DMS53 treated with DMSO at 0.1 percent for 48 hours (cell line): ENCODE measurements around the gene MAGI1.

Experiments used
- DNase-seq: peaks from one replicate; lab custom pipeline; 2025; ENCODE audit not compliant: unreplicated experiment; lab: John Stamatoyannopoulos, UW

MAGI1 gene

DNA sequence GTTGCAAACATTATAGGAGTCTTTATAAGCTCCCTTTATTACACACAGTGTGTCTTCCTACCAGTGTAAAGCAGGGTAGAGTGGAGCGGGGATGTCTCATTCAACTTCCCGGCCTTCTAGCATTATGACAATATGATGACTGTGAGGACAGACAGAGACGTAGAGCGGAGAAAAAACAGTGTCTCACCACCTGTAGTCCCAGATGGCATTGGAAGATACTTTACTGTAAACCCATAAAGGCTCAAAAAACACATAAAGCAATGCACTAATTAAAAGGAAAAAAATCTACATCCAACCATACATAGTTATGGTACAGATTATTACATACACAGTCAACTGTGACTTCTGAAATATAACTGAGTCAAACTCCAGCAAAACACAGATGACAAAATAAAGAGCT lies 383.7 kb downstream of the MAGI1 start:
- no peak for DNase-seq

DNA sequence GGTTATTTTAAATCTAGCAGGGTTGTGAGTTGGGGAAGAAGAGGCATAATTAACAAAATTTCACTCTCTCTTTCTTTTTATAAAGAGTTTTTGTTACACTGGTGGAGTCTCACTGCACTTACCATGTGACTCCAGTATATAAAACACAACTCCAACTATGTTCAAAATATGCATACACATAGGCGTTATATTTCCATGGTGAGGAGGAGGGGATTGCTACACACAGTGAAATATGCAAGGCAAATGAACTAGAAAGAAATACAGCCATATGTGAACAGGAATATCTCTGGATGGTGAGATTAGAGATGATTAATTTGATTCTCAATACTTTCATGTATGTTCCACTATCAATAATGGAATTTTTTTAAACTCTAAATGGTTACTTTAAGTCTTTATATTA lies 385.0 kb downstream of the MAGI1 start:
- DNase-seq: no peak

DNA sequence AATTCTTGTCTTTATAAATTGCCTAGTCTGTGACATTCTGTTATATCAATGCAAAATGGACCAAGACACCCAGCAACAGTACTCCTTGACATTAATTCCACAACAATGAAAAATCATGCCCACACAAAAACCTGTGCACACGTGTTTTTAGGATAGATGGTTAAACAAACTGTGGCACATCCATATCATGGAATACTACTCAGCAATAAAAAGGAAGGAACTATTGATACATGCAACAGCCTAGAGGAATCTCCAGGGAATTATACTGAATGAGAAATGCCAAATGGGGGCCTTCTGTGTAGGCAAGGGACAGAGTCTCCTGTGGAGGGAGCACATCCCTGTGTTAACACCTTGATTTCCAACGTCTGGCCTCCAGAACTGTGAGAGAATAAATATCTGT lies 388.5 kb downstream of the MAGI1 start:
- no peak for DNase-seq

DNA sequence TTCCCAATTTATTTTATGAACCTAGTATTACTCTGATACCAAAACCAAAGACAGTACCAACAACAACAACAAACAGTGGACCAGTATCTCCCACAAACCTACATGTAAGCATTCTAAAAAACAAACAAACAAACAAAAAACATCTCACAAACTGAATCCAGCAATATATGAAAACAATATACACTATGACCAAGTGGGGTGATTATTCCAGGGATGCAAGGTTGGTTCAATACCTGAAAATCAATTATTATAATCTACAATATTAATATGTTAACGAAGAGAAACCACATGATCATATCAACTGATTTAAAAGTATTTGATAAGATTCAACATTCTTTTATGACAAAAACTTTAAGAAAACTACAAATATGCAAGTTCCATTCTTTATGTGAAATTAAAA lies 391.3 kb downstream of the MAGI1 start:
- no peak for DNase-seq

DNA sequence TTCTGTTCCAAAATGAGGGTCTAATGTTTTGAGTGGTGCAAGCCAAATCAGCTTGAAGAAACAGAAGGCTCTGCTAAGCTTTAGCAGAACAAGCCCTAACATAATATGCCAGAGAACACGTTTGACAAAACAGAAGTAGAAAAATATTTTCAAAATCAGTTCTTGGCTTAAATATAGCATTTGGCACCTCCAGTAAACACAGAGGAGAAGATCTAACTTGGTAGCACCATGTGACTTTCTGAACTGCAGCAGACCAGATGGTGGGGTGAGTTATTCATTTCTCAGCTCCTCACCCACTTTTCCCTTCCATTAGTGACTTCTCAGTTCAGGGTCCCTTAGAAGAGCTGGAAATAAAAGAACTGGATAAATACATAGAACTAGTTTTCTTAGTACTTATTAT lies 395.8 kb downstream of the MAGI1 start:
- DNase-seq: no peak

DNA sequence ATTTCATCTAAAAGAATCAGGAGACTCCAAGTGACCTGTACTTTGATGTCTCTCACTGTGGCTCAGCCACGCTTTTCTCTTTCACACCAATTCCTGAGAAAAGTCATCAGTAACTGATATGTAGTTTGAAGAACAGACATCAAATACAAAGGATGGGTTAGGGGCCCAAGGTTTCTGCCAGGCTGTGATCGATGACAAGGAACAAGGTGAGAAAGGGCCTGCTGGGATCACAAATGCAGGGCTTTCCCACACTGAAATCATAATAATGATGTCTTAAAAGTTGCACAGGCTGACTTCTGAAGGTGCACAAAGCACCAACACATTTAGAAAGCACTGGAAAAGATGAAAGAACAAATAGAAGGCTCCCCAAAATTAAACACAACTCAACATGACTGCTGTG lies 396.9 kb downstream of the MAGI1 start:
- DNase-seq: no peak

DNA sequence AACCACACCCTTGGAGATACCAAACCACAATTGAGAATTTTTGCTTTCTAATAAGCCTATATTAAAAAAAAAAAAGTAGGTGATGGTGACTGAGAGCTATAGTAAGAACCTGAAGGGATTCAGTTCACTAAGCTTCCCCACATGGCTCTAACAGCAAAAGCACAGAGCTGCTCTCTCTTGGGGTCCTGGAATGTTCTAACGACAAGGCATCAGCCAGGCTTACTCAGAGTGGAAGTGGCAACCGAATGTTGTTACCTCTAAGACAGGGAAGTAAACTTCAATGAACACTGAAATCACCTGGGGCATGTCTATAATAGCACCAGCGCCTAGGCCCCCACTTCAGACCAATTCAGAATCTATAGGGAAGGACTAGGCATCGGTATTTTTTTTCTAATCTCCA lies 397.7 kb downstream of the MAGI1 start:
- no peak for DNase-seq

DNA sequence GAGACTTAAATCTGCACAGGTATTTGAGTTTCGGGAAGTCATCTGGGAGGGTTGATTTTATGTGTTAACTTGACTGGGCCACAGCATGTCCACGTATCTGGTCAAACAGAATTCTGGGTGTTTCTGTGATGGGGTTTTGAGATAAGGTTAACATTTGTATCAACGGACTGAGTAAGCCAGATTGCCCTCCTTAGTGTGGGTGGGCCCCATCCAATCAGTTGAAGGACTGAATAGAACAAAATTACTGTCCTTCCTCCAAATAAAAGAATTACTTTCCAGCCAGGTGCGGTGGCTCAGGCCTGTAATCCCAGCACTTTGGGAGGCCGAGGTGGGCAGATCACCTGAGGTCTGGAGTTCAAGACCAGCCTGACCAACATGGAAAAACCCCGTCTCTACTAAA lies 399.3 kb downstream of the MAGI1 start:
- no peak for DNase-seq

DNA sequence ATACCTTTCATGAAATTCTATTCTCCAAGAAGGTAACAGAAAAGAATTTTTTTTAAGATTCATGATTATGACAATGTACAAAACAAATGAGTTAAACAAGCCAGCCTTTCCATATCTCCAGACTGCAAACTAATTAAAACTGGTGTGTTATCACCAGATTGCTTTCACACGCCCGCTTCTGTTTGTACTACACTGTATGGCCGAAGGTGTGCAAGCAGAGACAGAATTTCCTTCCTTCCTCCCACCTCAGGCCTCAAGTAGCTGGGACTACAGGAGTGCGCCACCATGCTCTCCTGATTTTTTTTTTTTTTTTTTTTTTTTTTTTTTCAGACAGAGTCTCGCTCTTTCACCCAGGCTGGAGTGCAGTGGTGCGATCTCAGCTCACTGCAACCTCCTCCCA lies 400.4 kb downstream of the MAGI1 start:
- DNase-seq: no peak

DNA sequence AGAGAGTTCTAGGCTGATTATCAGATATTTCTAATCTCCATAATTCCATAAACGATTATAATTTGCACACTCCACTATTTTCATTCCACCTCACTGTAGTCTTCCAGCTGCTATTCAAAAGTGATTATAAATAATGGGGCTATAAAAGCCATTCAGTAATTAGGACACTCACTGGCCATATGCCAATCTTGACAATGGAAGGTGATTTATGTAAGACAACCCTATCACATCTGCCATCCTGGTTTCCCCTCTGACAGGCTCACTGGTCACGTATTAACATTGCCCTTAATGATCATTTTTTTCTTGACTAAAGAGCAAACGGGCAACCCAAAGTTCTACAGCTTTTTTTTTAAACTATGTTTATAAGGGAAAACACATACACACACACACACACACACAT lies 402.4 kb downstream of the MAGI1 start:
- DNase-seq: no peak

DNA sequence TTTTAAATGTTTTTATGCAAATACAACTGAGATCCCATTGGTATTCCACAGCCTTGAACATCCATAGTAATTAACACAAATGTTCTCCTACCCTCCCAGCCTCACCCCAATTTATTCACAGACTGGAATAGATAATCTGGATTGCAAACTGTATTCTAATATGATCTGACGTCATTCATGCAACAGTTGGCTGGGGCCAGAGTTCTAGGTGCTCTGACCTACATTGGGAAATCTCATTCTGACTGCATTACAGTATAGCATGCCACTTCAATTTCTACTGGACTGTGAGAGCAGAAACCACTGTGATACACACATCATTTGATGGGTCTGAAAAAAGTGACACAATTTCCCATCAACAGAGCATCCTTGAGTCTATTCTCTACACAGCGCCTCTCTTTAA lies 403.1 kb downstream of the MAGI1 start:
- no peak for DNase-seq

DNA sequence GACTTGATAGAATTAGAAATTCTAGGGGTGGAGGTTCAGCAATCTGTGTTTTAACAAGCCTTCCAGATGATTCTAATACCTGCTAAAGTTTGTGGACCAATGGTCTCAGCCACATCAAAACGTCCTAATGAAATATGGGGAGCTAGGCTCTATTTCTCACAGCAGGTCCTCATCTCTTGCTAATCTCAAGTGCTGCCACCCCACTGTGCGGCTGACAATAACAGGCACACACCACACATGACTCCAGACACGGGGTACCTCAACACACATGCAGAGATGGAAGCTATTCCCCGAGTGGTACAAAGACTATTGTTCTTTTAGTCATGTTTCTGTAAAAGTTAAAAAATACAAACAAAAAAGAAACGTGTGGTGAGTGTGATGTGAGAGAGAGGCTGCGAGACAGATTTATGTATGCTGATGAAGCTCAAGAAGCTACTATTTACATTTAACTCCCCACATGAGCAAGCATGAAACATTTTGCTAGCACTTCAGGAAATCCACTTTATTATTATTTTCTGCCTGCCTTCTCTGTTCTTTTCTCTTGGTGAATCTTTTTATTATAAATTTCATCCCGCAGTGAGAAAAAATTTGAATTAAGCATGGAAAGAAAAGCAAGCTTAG lies 405.6 kb downstream of the MAGI1 start:
- DNase-seq: no peak

DNA sequence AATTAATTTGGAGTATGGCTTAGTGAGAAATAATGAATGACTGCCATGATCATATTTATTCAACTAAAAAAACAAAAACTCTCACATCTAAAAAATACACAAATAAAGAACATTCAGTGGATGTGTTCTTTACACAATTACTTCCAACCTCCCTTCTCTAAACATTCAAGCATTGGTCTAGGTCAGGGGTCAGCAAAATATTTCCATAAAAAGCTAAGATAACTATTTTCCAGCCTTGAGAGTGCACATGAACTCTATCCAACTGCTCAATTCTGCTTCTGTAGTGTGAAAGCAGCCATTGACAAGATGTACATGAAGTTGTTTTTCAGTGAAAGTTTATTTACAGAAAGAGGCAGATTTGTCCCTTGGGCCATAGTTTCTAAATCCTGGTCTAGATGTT lies 406.3 kb downstream of the MAGI1 start:
- DNase-seq: no peak

DNA sequence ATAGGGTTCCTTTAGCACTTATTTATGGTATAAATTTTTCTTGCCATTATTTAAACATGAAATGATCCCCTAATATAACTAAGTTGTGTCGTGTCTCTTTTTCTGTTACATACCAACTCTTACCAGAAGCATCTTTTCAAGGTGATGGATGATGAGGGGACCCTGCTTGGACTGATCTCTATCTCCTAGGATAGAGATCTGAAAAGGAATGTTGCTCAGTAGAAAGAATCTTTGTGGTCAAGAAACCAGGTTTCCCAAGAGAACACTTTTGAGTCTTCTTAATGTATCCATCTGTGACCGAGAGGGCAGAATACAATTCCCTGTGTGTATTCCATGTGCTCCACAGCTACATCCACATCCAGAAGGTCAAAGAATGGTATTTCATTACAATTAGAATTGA lies 409.7 kb downstream of the MAGI1 start:
- no peak for DNase-seq

DNA sequence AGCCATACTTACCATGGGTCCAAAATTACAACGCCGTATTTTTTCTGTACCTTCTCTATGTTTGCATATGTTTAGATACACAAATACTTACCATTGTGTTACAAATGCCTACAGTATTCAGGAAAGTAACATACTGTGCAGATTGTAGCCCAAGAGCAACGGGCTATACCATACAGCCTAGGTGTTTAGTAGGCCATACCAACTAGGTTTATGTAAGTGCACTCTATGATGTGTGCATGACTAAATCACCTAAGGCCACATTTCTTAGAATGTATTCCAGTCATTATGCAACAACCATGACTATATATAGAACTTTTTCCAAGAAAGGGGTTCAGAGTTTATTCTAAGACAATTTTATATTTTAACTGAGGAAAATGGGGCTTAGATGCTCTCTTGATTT lies 411.7 kb downstream of the MAGI1 start:
- no peak for DNase-seq

DNA sequence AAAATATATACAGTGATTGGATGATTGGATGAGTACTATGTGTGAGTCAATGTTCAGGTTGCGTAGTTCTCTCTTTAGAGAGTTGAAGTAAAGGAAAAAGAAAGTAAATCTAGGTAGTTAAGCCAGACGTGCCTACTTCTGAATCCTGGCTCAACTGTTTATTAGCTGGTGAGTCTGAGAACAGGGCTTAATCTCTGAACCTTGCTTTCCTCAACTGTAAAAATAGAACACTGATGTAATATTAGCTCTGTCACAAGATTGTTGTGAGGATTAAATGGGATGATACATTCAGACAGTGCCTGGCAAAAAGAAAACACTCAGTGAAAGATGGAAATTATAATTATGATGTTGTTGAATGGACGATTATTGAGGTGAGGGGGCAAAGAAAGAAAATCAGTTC lies 413.4 kb downstream of the MAGI1 start:
- no peak for DNase-seq

DNA sequence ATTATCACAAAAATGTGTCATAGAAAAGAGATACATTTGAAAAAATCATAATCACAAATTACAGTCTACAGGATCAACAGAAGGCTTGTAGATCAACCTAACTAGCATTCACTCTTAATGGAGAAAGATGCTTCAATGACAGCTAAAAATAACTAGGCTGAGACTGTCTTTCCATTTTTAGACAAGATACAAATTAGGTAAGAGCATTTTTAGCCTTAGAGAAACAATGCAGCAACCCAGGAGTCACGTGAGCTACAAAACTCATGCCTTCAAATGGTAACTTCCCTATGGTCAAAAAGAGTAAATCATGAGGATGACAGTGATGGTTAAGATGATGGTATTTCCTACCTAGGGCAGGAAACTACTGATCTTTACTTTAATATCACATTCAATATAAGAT lies 415.4 kb downstream of the MAGI1 start:
- DNase-seq: no peak

DNA sequence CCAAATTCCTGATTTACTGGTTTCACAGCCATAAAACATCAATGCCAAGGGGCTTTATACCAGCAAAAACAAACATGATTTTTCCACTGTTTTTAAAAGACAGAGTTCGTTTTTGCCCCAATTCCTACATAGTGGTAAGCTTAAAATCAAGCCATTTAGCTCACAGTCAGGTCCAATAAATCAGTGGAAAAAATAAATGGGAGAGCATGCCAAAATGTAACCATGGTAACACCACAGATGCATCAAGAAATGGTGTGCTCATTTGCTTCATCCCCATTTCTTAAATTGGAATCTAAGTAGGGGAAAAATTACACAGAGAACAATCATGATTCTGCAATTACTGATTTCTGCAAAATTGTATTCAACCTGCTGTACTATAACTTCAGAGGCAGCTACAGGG lies 418.8 kb downstream of the MAGI1 start:
- DNase-seq: no peak

DNA sequence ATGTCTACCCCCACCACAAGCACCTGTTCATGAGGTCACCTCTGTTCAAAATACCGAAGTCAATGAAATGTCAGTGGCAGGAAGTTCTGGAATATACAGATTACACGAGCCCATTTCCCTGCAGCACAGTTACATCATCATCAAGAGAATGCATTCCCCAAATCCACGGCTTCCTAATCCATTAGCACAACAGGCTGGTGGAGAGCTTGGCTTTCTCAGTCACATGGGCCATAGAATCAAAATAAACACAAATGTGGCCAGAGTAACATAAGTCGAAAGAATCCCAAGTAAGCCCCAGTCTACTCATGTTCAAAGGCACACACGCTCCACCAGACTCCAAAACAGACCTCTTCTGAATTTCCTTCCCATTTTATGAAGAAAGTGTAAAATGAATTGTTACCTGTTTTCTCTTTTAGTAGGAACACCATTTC lies 419.3 kb downstream of the MAGI1 start:
- no peak for DNase-seq

DNA sequence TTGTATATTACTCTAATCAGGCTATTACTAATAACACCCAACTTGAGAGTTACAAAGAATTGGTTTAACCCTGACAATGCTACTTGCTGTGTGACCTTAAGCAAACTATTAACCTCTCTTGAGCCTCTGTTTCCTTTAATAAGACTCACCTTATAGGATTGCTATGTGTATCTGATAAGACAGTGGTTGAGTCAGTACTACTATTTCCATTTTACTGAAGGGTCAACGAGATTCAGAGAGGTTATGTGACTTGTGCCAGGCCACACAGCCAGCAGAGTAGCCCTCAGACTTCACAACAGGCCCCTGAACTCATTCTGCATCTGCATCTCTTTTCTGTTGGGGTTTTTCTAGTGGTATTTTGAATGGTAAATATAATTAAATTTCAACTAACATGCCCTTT lies 420.1 kb downstream of the MAGI1 start:
- DNase-seq: no peak

DNA sequence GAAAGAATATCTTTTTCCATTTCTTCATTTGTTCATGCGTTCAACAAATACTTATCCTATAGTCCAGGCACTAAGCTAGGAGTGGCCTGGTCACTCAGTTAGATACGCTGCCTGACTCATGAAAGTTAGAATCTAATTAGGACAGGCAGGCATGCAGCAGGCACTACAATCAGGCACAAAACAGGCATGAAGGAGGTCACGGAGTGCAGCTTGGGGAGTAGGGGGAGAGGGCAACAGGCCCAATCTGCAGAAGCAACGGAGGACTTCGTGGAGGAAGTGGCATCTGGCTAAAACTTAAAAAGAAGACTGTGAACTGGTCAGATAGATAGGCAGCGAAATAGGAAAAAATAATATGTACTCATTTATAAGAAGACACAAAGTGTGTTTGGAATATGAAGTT lies 420.9 kb downstream of the MAGI1 start:
- no peak for DNase-seq

DNA sequence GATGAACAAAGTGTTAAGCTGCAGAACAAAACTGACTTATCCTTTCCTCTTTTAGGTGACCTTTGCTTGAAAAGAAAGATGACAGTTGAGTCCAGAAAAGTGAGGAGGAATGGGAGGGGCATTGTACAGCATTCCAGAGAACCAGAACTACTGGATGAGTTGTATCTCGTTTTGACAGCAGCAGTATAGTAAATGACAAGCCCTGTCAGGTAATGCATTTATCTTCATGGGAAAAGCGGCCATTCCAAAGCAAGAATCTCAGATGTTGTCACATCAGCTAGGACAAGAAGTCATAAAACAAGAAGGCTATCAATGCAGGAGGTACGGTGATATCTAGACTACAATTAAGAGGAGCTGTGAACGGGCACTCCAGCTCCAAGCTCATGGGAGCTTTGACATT lies 421.5 kb downstream of the MAGI1 start:
- no peak for DNase-seq

DNA sequence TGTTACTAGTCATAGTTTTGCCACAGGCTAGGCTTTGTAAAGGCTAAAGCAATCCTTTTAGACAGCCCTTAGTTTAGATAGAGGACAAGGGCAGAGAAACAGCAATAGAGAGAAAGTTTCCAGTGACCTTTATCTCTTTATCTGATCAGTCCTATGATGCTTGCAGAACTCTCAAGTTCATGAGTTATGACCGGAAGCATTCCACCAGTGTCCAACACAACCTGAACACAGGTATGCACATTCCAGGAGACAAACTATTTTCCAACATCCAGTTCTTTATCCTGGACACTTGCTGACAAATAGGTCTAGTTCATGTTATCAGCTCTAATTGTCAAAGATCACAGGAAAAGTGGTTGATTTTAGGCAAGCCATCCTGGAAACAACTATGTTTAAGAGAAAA lies 422.2 kb downstream of the MAGI1 start:
- no peak for DNase-seq

DNA sequence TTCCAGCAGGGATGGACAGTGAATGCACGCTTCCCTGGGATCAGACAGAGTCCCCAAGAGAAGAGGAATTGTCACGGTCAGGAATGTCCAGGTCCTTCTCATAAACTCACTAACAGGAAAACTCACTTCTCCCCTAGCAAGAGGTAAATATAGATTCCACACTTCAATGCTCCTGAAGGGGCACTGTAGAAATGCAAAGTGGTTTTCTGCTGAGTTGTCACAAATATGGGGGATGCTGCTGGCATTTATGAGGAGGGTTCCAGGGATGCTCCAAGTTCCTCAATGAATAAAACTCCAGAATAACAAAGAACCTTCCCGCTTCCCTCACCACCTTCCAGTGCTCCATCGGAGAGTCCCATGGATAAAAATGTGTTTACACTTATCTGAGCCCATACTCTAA lies 423.4 kb downstream of the MAGI1 start:
- no peak for DNase-seq
